Muscle layer of colon (tissue), 2 donors: ENCODE measurements around the gene PPP2R3C.
"Not testable (repeated sequence)": the region's sequence is repeated elsewhere in the genome, so short reads cannot be mapped to it uniquely, and the experiment has no call there.

Experiments
- H3K27ac ChIP-seq: one replicate; pipeline ENCODE4 v1.7.0; 2013; ENCODE audit warnings: low read depth, mild to moderate bottlenecking, low read length, moderate library complexity
- H3K27me3 ChIP-seq, 2 donors: one replicate each; pipeline ENCODE4 v1.7.0; 2013; ENCODE audit warnings: low read length in 2 of 2, mild to moderate bottlenecking in 2 of 2; ENCODE audit not compliant: insufficient read depth in 2 of 2, control insufficient read depth in 1 of 2
- H3K36me3 ChIP-seq: one replicate; pipeline ENCODE4 v1.7.0; 2013; ENCODE audit warnings: mild to moderate bottlenecking, low read length; ENCODE audit not compliant: insufficient read depth
- H3K4me1 ChIP-seq: one replicate; pipeline ENCODE4 v1.7.0; 2013; ENCODE audit warnings: mild to moderate bottlenecking, low read length; ENCODE audit not compliant: insufficient read depth
- H3K4me3 ChIP-seq, 2 donors: one replicate each; pipeline ENCODE4 v1.7.0; 2013; ENCODE audit warnings: low read length in 2 of 2, low read depth in 1 of 2, mild to moderate bottlenecking in 1 of 2, moderate library complexity in 1 of 2
- H3K9ac ChIP-seq: one replicate; pipeline ENCODE4 v1.7.0; 2013; ENCODE audit warnings: low read length
- H3K9me3 ChIP-seq: one replicate; pipeline ENCODE4 v1.7.0; 2013; ENCODE audit warnings: mild to moderate bottlenecking, low read length
- donor health status: abdominal sarcoma.
- donor health status: Adenocarcinoma of cecum.

PPP2R3C gene

GRCh38 chr14:35121887-35122695 lies at the start of gene PPP2R3C, which contains the start of gene PRORP:
PPP2R3C (minus strand) TSS chr14:35121990; CDS start chr14:35121959, 31 bp downstream.
PRORP (plus strand) TSS chr14:35122552; CDS start chr14:35123246, 694 bp downstream.
- Histone ChIP-seq H3K4me3 (peak within 1 kb of the TSS; percentile 79 to 87), H3K27ac (peak within 1 kb of the TSS; percentile 90), H3K27me3 (no peaks in the 10 kb centered on the region), H3K9ac (peak within 1 kb of the TSS; percentile 80), H3K9me3 (no peaks in the 10 kb centered on the region), H3K36me3 (no peaks in the 10 kb centered on the region), H3K4me1 (peaks cover 26% of the 10 kb centered on the region)

DNA sequence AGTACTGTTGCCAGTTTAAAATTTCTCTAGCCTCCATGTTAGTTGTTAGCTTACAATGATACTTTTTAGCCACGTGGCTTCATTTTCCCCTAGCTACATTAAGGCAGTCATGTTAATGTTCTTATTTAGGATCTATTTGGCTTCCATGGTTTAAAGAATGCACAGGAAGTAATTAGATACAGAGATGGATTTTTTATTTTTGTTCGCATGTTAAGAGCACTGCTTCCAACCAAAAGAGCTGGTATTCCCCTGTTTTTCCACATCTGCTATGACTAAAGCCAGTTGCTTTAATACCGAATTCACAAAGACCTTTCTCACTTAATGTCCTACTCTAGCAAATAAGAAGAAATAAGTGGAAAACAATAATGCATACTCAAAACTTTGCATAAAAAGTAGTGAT lies 45.7 kb upstream of the PPP2R3C start:
- H3K9ac ChIP-seq: no peak overlapping the region
- no peaks in the 10 kb centered on the region for H3K9me3 ChIP-seq
- no peaks in the 10 kb centered on the region for H3K27me3 ChIP-seq
- H3K4me1 ChIP-seq: no peaks in the 10 kb centered on the region
- no peaks in the 10 kb centered on the region for H3K36me3 ChIP-seq
- no peak overlapping the region for H3K27ac ChIP-seq
- no peak overlapping the region for H3K4me3 ChIP-seq

DNA sequence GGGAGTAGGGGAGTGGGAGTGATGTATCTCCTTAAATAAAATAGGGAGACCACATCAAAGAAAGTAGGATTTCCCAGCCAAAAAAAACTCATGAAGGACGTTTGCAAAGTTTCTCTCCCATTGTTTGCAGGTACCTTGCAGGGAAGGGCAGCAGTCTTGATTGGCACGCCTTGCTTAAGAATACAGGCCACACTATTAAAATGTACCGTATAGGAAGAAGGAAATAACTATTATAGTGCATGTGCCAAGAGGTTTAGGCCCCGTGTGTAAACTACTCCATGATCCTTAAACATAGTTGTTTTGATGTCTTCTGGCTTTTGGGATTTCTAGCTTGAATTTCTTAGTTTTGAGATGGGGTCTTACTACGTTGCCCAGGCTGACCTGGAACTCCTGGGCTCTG lies 43.1 kb upstream of the PPP2R3C start:
- Histone ChIP-seq H3K27me3 (no peaks in the 10 kb centered on the region), H3K4me1 (no peaks in the 10 kb centered on the region)

GRCh38 chr14:35163384-35163783 lies 41.6 kb upstream of the PPP2R3C start:
- no peaks in the 10 kb centered on the region for H3K27me3 ChIP-seq
- no peaks in the 10 kb centered on the region for H3K36me3 ChIP-seq
- H3K27ac ChIP-seq: no peak overlapping the region
- no peak overlapping the region for H3K4me3 ChIP-seq
- no peaks in the 10 kb centered on the region for H3K9me3 ChIP-seq
- H3K4me1 ChIP-seq: no peaks in the 10 kb centered on the region
- H3K9ac ChIP-seq: no peak overlapping the region

More for the DNA sequence above, 43.1 kb upstream of the PPP2R3C start:
- H3K4me3 ChIP-seq: no peak overlapping the region
- H3K9ac ChIP-seq: no peak overlapping the region
- no peak overlapping the region for H3K27ac ChIP-seq
- no peaks in the 10 kb centered on the region for H3K9me3 ChIP-seq
- no peaks in the 10 kb centered on the region for H3K36me3 ChIP-seq

- H3K4me3 ChIP-seq: no peak overlapping the region
- H3K9ac ChIP-seq: no peak overlapping the region
- no peak overlapping the region for H3K27ac ChIP-seq
- no peaks in the 10 kb centered on the region for H3K27me3 ChIP-seq
- no peaks in the 10 kb centered on the region for H3K4me1 ChIP-seq
- no peaks in the 10 kb centered on the region for H3K36me3 ChIP-seq
- no peaks in the 10 kb centered on the region for H3K9me3 ChIP-seq
Measured at GRCh38 chr14:35161231-35161630, 39.4 kb upstream of the PPP2R3C start.

DNA sequence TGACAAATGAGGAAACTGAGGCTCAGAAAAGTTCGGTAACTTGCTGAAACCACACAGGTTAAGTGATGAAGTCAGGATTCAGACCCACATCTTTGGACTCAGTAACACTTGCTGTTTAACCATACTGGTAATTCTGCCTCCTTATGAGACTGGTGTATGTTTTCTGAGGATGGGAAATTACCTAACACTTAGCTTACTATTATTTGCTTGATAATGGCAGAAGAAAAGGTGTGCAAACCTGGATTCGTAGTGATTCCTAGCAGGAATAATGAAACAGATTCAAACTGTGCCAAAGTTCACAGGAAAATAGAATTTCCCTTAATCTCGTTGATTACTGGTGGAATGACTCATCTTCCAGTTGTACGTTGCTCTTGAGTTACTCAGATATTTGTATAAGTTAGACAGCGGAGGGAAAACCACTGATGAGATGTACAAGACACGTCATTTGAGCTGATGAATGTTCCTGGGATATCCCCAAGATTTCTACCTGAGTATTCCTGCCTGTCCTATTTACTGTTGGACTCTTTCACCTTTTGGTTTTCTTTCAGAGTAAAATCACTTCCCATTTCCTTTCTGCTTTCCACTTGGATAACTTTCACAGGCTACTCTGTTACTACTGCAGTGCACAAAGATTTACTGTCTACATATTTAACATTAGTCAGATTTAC lies 38.1 kb upstream of the PPP2R3C start:
- Histone ChIP-seq H3K9ac (no peak overlapping the region), H3K4me1 (no peaks in the 10 kb centered on the region), H3K27me3 (no peaks in the 10 kb centered on the region), H3K36me3 (no peaks in the 10 kb centered on the region), H3K9me3 (no peaks in the 10 kb centered on the region), H3K4me3 (no peak overlapping the region), H3K27ac (no peak overlapping the region)

- Histone ChIP-seq H3K27me3 (no peaks in the 10 kb centered on the region), H3K4me3 (no peak overlapping the region), H3K9me3 (no peaks in the 10 kb centered on the region), H3K4me1 (no peaks in the 10 kb centered on the region), H3K27ac (no peak overlapping the region), H3K9ac (no peak overlapping the region), H3K36me3 (no peaks in the 10 kb centered on the region)
Measured at GRCh38 chr14:35158951-35159653, 37.3 kb upstream of the PPP2R3C start.

GRCh38 chr14:35158491-35158890 lies 36.7 kb upstream of the PPP2R3C start:
- H3K27me3 ChIP-seq: no peaks in the 10 kb centered on the region
- H3K36me3 ChIP-seq: no peaks in the 10 kb centered on the region
- no peak overlapping the region for H3K27ac ChIP-seq
- no peak overlapping the region for H3K4me3 ChIP-seq
- H3K4me1 ChIP-seq: no peaks in the 10 kb centered on the region
- no peaks in the 10 kb centered on the region for H3K9me3 ChIP-seq
- H3K9ac ChIP-seq: no peak overlapping the region

DNA sequence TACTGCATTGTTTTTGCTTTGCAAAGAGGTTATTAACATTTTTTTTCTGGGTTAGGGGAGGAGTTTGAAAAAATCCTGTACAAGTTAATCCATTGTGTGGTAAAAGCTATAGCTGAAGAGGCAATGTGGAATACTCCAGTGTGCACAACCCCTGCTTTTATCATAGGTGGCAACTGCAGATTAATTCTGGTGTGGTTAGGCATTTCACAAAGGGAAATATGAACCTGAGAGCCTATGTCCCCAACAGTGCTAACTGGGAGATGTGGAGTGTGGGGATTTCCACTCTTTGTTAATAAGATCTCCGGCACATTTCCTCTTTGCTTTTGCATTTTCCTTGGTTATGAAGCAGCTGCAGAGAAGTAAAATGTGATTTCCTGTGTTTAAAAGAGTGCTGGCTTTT lies 34.2 kb upstream of the PPP2R3C start:
- no peaks in the 10 kb centered on the region for H3K36me3 ChIP-seq
- H3K27me3 ChIP-seq: no peaks in the 10 kb centered on the region
- no peak overlapping the region for H3K4me3 ChIP-seq
- H3K9me3 ChIP-seq: no peaks in the 10 kb centered on the region
- H3K27ac ChIP-seq: no peak overlapping the region
- H3K4me1 ChIP-seq: no peaks in the 10 kb centered on the region
- H3K9ac ChIP-seq: no peak overlapping the region

DNA sequence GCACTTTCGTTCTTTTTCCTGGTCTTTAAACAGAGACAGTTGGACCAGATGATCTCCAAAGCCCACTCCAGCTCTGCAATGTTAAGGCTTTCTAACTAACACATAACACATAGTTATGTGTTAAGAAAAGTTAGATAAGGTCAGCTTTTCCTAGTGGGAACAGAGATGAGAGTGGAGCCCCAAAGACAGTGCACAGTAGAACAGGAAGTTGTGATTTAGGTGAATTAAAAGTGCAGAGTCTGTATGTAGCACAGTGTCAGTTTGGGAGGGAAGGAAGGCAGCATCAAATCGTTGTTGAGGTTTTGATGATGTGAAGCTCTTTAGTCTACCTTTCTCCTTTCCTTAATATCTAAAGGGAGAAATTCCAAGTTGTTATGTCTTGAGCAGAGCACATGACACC lies 32.2 kb upstream of the PPP2R3C start:
- H3K36me3 ChIP-seq: no peaks in the 10 kb centered on the region
- H3K9me3 ChIP-seq: no peaks in the 10 kb centered on the region
- H3K9ac ChIP-seq: no peak overlapping the region

DNA sequence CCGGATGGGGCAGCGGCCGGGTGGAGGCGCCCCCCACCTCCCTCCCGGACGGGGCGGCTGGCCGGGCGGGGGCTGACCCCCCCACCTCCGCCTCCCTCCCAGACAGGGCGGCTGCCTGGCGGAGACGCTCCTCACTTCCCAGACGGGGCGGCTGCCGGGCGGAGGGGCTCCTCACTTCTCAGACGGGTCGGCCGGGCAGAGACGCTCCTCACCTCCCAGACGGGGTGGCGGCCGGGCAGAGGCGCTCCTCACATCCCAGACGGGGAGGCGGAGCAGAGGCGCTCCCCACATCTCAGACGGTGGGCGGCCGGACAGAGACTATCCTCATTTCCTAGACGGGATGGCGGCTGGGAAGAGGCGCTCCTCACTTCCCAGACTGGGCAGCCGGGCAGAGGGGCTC lies 30.7 kb upstream of the PPP2R3C start:
- H3K36me3 ChIP-seq, H3K9ac ChIP-seq, H3K27ac ChIP-seq, H3K4me1 ChIP-seq, H3K4me3 ChIP-seq, H3K9me3 ChIP-seq, H3K27me3 ChIP-seq: not testable (repeated sequence)

More for the DNA sequence above, 32.2 kb upstream of the PPP2R3C start:
- Histone ChIP-seq H3K4me3 (no peak overlapping the region), H3K27me3 (no peaks in the 10 kb centered on the region), H3K4me1 (no peaks in the 10 kb centered on the region), H3K27ac (no peak overlapping the region)
